ENCODE results near the gene MITD1. TPM values are rescaled to one million over a fixed set of nuclear protein-coding genes. Genes with fewer than 3 reads are reported as not detected.

The MITD1 gene
- total RNA-seq, 1 donor from 2014 or later = 22.6 TPM

- H3K27me3 Mint-ChIP-seq (ENCODE audit: unreplicated experiment) = no peaks in the 10 kb centered on the region
- TF ChIP-seq CTCF (IDR thresholded peaks at IDR 0.05) = no peak
- no peaks in the 10 kb centered on the region for H3K9me3 Mint-ChIP-seq (ENCODE audit: unreplicated experiment)
- peaks cover 8% of the 10 kb centered on the region for H3K36me3 Mint-ChIP-seq (ENCODE audit: unreplicated experiment)
- peak overlapping the region; percentile 7 for H3K4me3 Mint-ChIP-seq (ENCODE audit: unreplicated experiment)
- no peak for DNase-seq (ENCODE audit: extremely low spot score, unreplicated experiment)
- no peak overlapping the region for H3K27ac Mint-ChIP-seq (ENCODE audit: unreplicated experiment)
- H3K4me1 Mint-ChIP-seq (ENCODE audit: unreplicated experiment) = peaks cover 21% of the 10 kb centered on the region
Observed at GRCh38 chr2:99156891-99157290, 24.0 kb downstream of the MITD1 start.

- peaks cover 21% of the 10 kb centered on the region for H3K4me1 Mint-ChIP-seq (ENCODE audit: unreplicated experiment)
- peak within 1 kb of the TSS; percentile 92 for H3K27ac Mint-ChIP-seq (ENCODE audit: unreplicated experiment)
- DNase-seq (ENCODE audit: extremely low spot score, unreplicated experiment) = peak; percentile 93
- H3K27me3 Mint-ChIP-seq (ENCODE audit: unreplicated experiment) = no peaks in the 10 kb centered on the region
- TF ChIP-seq CTCF (IDR thresholded peaks at IDR 0.05) = peak; percentile 23
- H3K9me3 Mint-ChIP-seq (ENCODE audit: unreplicated experiment) = no peaks in the 10 kb centered on the region
- H3K36me3 Mint-ChIP-seq (ENCODE audit: unreplicated experiment) = peaks cover 8% of the 10 kb centered on the region
- peak within 1 kb of the TSS; percentile 87 for H3K4me3 Mint-ChIP-seq (ENCODE audit: unreplicated experiment)
Observed at GRCh38 chr2:99154643-99155536, 26.0 kb downstream of the MITD1 start, which contains the start of the genes LIPT1 and TSGA10. LIPT1 (plus strand) TSS chr2:99154967; CDS start chr2:99161958, 6,991 bp downstream. TSGA10 (minus strand) TSS chr2:99154942; CDS start chr2:99109439, 45,503 bp downstream.

GRCh38 chr2:99153921-99154604, 26.8 kb downstream of the MITD1 start:
- TF ChIP-seq CTCF (IDR thresholded peaks at IDR 0.05) = no peak
- H3K27me3 Mint-ChIP-seq (ENCODE audit: unreplicated experiment) = no peaks in the 10 kb centered on the region
- peak overlapping the region; percentile 87 for H3K4me3 Mint-ChIP-seq (ENCODE audit: unreplicated experiment)
- peaks cover 21% of the 10 kb centered on the region for H3K4me1 Mint-ChIP-seq (ENCODE audit: unreplicated experiment)
- peaks cover 6% of the 10 kb centered on the region for H3K36me3 Mint-ChIP-seq (ENCODE audit: unreplicated experiment)
- H3K9me3 Mint-ChIP-seq (ENCODE audit: unreplicated experiment) = no peaks in the 10 kb centered on the region
- peak overlapping the region; percentile 92 for H3K27ac Mint-ChIP-seq (ENCODE audit: unreplicated experiment)
- DNase-seq (ENCODE audit: extremely low spot score, unreplicated experiment) = no peak

- no peaks in the 10 kb centered on the region for H3K9me3 Mint-ChIP-seq (ENCODE audit: unreplicated experiment)
- no peak for DNase-seq (ENCODE audit: extremely low spot score, unreplicated experiment)
- H3K27ac Mint-ChIP-seq (ENCODE audit: unreplicated experiment) = no peak overlapping the region
- H3K4me3 Mint-ChIP-seq (ENCODE audit: unreplicated experiment) = no peak overlapping the region
- no peaks in the 10 kb centered on the region for H3K27me3 Mint-ChIP-seq (ENCODE audit: unreplicated experiment)
- no peak for TF ChIP-seq CTCF (IDR thresholded peaks at IDR 0.05)
- peaks cover 21% of the 10 kb centered on the region for H3K4me1 Mint-ChIP-seq (ENCODE audit: unreplicated experiment)
- peaks cover 3% of the 10 kb centered on the region for H3K36me3 Mint-ChIP-seq (ENCODE audit: unreplicated experiment)
Observed at GRCh38 chr2:99152199-99152895, 28.5 kb downstream of the MITD1 start.
